GM18517 (cell line): ENCODE results near the gene PHB1.
"Not testable (repeated sequence)": the region's sequence is repeated elsewhere in the genome, so short reads cannot be mapped to it uniquely, and the experiment has no call there.

Experiments
- ATAC-seq: cut with Tn5 transposase; IDR thresholded peaks from one replicate; pipeline ENCODE4 v1.9.1; 2021; ENCODE audit warnings: mild to moderate bottlenecking, moderate library complexity; ENCODE audit not compliant: unreplicated experiment

The PHB1 gene

DNA sequence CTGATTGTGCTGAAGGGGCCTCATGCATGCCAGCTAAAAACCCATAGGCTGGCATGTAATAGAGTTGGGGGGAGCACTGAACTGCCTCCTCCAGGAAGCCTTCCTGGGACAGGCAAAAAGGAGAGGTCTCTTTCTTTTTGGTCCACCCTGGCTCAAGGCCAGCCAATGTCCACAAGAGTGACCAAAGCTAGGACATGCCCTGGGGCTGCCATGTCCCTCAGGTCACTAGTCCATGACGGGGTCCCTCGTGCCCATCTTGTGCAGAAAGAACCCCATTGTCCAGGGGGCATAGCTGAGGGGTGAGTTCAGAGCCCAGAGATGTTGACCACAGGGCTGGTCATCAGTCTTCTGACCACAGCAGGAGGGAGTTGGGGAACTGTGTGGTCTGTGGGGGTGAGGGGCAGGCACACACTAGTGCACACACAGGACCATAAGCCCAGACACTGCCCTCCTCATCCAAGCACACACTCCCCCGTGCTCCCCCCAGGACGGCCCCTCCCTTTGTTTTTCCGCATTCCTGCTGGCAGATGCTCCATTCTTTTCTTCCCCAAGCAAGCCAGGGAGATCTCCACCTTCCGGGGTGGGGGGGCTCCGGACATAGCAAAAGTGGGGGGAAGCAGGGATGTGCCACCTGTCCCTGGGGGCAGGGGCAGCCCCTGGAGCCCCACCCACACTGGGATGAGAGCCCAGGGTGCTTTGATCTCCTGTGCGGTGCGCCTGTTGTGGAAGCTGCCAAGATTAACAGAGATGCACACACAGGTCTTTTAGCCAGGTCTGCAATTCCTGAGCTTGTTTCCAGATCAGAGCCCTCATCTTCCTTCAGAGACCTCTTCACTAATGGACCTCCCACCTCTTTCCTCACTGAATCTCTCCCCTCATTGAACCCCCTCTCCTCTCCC is 25.2 kb upstream of the PHB1 start:
- ATAC-seq: no peak

DNA sequence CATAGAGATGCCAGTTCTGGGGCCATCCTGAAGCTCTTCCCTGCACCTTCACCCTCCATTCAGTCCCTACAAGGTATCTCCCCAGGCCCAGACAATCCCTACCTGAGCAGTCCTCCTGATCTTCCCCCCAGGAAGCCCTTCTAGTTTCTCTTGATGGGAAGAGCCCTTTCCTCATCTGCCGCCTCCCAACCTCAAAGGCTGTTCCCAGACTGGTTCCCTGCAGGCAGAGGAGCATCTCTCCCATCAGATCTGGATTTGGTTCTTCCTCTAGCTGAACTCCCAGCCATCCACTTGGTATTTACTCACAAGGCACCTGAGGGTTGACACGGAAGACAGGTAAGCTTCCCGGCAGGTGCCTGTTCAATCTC is 24.6 kb upstream of the PHB1 start:
- ATAC-seq: no peak

DNA sequence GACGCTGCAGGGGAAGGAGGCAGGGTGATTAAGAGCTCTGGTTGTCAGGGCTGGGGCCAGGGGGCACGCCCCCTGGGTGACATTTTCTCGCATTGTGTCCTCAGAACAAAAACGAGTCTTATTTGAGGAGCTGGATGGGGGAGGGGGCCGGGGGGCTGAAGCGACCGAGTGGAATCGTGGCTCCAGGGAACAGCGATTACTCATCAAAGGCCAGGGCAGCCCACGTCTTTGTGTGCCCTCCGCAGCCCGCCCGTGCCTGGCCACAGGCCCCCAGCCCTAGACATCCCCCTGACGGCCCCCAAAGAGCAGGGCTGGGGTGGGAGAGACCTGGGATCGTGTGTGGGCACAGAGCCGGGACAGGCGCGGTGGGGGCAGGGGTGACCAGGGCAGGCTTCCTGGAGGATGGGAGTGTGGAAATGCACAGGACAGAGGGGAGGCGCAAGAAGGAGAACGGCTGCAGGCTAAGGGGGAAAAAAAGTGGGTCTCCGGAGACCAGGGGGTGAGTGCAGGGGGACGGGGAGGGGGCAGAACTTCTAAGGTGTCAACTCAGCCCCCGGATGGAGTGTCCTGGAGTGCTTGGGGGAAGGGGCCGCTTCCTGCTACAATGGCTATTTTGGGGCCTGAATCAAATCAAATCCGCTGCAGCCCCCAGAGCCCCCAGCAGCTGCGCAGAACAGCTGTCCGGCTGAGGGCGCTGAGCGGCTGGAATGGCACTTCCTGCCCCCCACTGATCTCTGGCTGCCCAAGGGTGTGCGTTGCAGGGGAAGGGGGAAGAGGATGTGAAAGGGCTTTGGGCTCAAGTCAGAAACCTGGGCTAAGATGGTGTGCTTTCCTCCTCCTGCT is 24.0 kb upstream of the PHB1 start:
- ATAC-seq: no peak

DNA sequence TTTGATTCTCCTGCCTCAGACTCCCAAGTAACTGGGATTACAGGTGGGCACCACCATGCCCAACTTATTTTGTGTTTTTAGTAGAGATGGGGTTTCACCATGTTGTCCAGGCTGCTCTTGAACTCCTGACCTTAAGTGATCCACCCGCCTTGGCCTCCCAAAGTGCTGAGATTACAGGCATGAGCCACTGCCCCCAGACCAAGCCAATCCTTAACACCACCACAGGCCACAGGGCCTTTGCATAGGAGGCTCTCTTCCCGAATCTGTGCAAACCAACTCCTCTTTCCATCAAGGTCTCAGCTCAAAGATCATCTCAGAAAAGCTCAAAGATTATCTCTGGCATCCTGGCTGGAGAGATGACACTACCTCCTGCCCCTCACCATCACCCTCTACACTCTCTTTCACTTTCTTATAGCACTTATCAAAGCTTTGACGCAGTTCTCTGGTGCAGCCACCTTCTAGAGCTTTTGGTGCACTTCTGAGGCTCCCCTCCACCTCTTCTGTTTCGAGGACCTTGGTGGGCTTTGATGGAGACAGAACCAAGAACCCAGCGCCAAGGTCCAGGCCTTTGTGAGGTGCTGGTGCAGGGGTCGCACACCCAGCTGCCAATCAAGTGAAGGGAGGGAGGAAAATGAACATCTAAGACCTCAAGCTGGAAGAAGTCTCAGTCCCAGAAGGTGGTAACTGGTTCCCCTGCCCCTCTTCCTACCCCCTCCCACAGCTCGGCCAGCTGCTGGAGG is 23.2 kb upstream of the PHB1 start:
- ATAC-seq: no peak

DNA sequence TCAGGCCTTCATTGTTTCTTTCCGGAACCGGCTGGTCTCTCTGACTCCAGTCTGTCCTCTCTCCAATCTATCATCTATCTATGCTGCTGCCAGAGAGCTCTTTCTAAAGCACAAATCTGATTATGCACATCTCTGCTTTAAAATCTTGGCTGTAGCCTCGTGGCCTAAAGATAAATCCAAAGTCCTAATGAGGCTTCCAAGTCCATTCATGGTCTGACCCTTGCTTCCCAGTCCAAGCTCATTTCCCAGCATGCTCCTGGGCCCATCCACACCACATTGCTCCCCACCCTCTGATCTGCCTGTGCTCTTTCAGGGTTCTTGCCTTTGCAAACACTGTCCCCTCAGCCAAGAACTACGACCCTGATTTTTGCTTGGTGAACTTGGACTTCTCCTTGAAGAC is 21.5 kb upstream of the PHB1 start:
- no peak for ATAC-seq

DNA sequence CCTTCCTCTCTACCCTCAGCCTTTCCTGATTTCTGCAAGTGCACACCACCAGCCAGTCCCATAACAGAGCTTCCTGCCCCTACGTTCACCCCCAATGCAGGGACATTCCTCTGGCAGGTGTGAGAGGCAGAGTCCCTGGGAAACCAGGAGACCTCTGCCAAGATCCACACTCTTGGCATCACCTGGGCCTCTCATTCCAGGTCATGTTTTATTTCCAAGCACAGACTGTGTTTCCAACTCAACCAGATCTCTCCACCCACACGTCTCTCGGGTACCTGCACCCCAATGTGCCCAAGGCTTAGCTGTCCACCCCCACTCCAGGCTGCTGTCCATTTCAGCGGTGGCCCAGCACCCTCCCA is 21.0 kb upstream of the PHB1 start:
- no peak for ATAC-seq

DNA sequence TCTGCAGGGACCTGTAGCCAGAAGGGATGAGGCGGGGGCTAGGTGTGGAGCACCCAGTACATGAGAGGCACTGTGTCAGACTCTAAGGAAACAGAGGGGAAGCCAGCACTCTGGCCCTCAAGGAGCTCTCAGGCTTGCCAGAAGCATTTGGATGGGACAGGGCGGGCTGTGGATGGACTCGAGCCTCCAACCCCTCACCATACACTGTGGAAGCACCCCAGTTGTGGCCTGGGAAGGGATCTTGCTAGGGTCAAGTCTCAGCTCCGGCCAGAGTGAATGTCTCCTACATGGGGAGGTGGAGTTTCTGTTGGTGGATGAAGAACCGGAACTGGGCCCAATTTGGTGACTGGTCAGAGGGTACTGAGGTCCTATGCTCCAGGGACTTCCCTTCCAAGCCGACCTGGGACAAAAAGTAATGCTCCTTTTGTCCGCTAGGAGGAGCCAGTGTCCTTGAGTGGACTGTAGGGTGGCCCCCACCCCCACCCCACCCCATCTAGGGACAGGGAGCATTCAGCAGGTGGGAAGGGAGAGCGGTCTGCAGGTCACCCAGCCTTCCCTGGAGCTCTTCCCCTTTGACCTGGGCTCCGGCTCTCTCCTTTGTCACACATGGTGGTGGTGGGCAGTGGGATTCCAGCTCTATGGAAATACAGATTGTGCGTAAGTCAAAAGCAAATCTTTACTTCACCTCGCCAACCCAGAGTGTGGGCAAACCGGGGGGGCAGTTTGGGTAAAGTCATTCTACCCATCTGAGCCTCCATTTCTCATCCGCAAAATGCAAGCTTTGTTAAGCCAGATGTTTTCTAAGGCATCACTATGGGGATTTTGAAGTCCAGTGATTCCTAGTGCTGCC is 20.4 kb upstream of the PHB1 start:
- ATAC-seq: no peak

DNA sequence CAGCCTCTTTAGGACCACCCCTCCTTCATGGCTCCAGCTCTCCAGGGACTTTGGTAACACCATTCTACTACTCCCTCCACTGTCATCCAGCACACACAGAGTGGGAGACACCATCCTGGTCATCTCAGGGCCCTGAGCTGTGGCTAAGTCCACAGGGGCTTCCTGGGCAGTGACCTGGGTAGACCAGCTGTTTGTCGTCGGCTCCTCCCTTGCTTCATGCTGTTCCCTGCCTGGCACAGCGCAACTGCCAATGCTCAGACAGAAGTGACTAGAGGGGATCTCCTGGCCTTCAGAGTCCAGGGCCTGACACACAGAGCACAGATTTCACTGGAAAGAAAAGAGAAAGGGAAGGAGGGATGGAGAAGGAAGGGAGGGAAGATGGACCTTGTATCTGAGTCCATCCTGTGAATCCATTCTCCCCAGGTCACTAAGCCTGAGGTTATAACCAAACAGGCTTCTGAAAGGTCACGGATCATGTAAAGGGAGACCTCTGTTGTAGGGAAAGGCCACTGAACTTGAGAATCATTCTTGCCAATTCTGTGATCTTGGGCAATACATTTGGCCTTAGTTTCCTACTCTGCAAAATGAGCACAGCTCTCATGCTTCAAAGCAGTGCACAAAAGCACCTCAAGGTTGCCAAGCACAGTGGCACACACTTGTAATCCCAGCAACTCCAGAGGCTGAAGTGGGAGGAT is 18.5 kb upstream of the PHB1 start:
- ATAC-seq: no peak

DNA sequence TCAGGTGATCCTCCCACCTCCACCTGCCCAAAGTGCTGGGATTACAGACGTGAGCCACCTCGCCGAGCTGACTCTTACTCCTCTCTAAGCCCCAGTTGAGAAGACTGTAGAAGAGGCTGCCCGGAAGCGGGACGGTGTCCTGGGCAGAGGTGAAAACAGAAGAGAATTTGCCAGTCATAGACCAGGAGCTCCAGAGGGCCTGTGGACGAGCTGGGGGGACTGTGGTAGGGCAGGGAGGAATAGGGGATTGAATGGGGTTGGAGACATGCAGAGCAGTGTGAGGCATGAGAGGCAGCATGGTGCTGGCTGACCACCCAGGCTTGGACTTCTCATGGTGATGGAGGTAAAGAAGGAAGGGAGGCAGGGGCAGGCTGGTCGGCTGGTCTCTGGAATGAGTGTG is 17.1 kb upstream of the PHB1 start:
- no peak for ATAC-seq

DNA sequence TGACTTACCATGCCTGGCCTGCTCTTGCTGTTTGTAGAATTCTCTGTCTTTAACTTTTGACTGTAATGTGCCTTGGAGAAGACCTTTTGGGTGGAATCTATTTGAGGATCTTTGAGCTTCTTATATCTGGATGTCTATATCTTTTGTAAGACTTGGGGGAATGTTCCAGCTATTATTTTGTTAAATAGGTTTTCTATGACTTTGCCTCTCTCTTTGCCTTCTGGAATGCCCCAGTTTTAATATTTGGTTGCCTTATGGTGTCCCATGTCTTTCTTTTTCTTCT is 10.3 kb upstream of the PHB1 start:
- ATAC-seq: no peak

DNA sequence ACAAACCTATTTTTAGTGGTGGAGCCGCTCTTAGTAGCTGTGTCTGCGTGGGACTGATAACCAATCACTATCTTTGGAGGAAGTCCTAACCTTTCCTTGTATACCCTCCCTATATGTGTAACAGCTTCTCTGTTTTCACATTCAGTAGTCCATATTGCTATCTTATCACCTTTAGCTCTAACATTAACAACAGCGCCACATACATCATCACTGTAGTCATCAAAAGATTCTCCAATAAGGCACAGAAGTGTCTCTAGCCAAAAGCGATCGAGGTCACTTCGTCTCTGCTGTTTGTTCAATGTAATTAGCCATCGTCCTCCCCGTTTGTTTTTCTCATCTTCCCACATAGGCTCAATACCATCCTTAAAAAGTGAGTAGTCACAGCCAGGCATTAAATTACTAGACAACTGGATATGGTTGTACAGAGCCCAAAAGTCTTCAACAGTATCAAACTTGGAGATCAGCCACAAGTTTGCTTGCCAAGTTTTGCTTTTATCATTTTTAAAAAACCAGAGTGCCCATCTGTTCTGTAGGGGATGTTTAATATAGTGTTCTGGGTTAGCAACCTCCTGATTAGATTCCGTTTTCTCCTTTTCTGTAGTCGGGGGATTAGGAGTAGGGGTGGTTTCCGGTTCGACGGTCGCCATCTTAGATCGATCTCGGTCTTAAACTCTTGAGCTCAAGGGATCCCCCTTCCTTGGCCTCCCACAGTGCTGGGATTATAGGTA is 9.8 kb upstream of the PHB1 start:
- ATAC-seq: not testable (repeated sequence)

DNA sequence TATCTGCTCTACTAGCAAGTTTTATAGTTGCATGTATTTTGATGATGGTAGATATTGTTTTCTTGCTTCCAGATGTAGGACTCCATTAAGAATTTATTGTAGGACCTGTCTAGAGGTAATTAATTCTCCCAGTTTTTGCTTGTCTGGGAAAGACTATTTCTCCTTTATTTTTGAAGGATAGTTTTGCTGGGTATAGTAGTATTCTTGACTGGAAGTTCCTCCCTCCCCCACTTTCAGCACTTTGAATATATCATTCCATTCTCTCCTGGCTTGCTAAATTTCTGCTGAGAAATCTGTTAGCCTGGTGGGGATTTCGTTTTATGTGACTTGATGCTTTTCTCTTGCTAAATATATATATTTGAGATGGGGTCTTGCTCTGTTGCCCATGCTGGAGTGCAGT is 8.0 kb upstream of the PHB1 start:
- ATAC-seq: no peak

DNA sequence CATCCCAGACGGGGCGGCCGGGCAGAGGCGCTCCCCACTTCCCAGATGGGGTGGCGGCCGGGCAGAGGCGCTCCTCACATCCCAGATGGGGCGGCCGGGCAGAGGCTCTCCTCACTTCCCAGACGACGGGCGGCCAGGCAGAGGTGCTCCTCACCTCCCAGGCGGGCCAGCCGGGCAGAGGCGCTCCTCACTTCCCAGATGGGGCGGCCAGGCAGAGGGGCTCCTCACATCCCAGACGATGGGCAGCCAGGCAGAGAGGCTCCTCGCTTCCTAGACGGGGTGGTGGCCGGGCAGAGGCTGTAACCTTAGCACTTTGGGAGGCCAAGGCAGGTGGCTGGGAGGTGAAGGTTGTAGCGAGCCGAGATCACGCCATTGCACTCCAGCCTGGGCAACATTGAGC is 5.1 kb upstream of the PHB1 start:
- not testable (repeated sequence) for ATAC-seq

DNA sequence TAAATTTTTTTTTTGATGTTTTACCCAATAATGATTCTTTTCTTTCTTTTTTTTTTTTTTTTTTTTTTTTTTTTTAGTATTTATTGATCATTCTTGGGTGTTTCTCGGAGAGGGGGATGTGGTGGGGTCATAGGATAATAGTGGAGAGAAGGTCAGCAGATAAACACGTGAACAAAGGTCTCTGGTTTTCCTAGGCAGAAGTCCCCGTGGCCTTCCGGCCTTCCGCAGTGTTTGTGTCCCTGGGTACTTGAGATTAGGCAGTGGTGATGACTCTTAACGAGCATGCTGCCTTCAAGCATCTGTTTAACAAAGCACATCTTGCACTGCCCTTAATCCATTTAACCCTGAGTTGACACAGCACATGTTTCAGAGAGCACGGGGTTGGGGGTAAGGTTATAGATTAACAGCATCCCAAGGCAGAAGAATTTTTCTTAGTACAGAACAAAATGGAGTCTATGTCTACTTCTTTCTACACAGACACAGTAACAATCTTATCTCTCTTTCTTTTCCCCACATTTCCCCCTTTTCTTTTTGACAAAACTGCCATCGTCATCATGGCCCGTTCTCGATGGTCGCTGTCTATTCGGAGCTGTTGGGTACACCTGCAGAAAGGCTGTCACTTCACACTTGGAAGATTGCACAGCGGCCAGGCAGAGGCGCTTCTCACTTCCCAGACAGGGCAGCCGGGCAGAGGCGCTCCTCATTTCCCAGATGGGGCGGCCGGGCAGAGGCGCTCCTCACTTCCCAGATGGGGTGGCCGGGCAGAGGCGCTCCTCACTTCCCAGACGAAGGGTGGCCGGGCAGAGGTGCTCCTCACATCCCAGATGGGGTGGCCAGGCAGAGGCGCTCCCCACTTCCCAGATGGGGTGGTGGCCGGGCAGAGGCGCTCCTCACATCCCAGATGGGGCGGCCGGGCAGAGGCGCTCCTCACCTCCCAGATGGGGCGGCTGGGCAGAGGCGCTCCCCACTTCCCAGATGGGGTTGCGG is 4.4 kb upstream of the PHB1 start:
- ATAC-seq: not testable (repeated sequence)

DNA sequence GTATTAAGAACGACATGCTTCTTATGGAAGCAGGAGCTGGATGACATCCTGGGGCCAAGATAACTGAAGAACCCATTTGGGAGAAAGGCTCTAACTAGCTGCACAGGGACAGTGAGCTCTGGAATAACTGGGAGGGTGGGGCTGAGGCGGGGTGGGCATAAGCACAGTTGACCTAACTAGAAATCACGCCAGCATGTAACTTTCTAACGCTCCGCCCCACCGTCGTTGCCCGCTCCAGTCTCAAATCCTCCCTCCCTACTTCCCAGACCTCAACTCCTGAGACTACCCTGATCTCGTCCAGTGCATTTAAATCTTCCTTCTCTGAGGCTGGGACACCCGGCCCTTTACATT is 436 bp downstream of the PHB1 start:
- no peak for ATAC-seq

DNA sequence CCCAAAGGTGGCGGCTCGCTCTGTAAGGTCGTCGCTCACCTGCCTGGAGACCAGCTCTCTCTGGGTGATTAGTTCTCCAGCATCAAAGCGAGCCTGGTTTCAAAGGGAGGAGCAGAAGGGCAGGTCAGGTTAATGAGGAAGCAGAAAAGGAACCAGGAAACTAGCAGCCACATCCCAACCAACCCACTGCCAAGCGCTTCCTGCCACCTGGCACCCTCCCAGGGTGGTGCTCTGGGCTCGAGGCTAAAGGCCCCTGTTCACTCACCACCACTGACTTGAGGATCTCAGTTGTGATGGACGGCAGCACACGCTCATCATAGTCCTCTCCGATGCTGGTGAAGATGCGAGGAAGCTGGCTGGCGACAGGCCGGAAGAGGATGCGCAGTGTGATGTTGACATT is 5.6 kb downstream of the PHB1 start:
- no peak for ATAC-seq

DNA sequence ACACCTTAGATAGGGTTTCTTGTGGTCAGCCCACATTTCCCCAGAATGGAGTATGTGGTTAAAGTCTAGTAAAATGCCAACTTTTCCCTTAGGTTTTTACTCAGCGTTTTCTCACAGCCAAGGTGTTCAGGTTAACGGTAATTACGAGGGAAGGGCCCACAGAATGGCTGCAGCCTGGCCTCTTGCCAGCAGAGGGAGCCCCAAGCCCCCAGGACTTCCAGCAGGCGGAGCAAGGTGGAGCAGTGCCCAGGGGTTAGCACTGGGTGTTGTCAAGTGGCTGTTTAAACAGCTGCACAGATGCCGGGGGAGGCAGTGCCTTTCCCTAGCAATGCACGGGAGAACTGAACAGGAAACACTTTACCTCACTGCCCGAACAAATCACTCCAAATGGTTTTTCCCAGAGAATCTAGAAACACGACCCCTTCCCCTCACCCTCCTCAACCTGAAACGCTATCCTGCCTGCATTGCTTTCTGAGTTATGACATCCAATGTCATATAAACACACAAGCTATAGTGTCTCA is 6.6 kb downstream of the PHB1 start:
- peak; percentile 69 for ATAC-seq

DNA sequence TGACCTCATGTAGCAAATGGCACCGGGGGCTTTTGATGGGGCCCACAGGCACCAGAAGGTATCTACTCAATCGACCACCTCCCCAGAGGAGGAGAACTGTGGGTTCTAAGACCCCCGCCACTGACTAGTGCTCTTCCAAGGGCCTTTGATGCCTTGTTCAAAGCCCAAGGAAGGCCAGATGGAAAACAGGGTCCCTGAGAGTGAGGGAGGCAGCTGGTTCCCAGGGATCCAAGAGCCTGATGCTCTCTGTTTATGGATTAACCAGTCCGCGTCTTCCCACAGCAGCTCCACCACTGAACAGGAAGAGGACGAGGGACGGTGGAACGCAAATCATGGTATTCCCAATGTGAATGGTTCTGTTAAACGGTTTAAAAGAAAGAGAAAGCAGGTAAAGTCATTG is 7.6 kb downstream of the PHB1 start:
- no peak for ATAC-seq
